ENCODE data around the gene VN1R5.

The VN1R5 gene

GRCh38 chr1:247291833-247292561 is 36.1 kb downstream of the VN1R5 start:
- Histone ChIP-seq H3K4me1 (ENCODE audit: control insufficient read depth, insufficient read depth, low read length, poor library complexity, severe bottlenecking) (peaks cover 37% of the 10 kb centered on the region), H3K27ac (ENCODE audit: low read depth, low read length, severe bottlenecking) (no peak overlapping the region), H3K4me3 (ENCODE audit: extremely low read depth, insufficient read depth, low read length, poor library complexity, severe bottlenecking) (no peak overlapping the region), H3K36me3 (ENCODE audit: control insufficient read depth, insufficient read depth, low read length) (no peaks in the 10 kb centered on the region), H3K9me3 (ENCODE audit: control insufficient read depth, low read length) (peaks cover 4% of the 10 kb centered on the region)
- 59 to 78% methylated on average over 16 to 17 of the region's 17 CpGs for WGBS, 2 experiments (ENCODE audit: insufficient coverage in 2 of 2)

GRCh38 chr1:247293047-247293446 is 37.2 kb downstream of the VN1R5 start:
- Histone ChIP-seq H3K4me3 (ENCODE audit: extremely low read depth, insufficient read depth, low read length, poor library complexity, severe bottlenecking) (no peak overlapping the region), H3K4me1 (ENCODE audit: control insufficient read depth, insufficient read depth, low read length, poor library complexity, severe bottlenecking) (peaks cover 37% of the 10 kb centered on the region), H3K36me3 (ENCODE audit: control insufficient read depth, insufficient read depth, low read length) (peaks cover 8% of the 10 kb centered on the region), H3K9me3 (ENCODE audit: control insufficient read depth, low read length) (peaks cover 4% of the 10 kb centered on the region), H3K27ac (ENCODE audit: low read depth, low read length, severe bottlenecking) (no peak overlapping the region)
- 72 to 74% methylated on average over 3 to 6 of the region's 7 CpGs for WGBS, 2 experiments (ENCODE audit: insufficient coverage in 2 of 2)

GRCh38 chr1:247294282-247294681 is 38.4 kb downstream of the VN1R5 start:
- H3K36me3 ChIP-seq (ENCODE audit: control insufficient read depth, insufficient read depth, low read length): peaks cover 18% of the 10 kb centered on the region
- no peak overlapping the region for H3K4me3 ChIP-seq (ENCODE audit: extremely low read depth, insufficient read depth, low read length, poor library complexity, severe bottlenecking)
- H3K27ac ChIP-seq (ENCODE audit: low read depth, low read length, severe bottlenecking): no peak overlapping the region
- 100% methylated on average over 1 of the region's 5 CpGs for WGBS, 2 experiments (ENCODE audit: insufficient coverage in 2 of 2)
- peaks cover 37% of the 10 kb centered on the region for H3K4me1 ChIP-seq (ENCODE audit: control insufficient read depth, insufficient read depth, low read length, poor library complexity, severe bottlenecking)
- no peaks in the 10 kb centered on the region for H3K9me3 ChIP-seq (ENCODE audit: control insufficient read depth, low read length)

- no peak overlapping the region for H3K4me3 ChIP-seq (ENCODE audit: extremely low read depth, insufficient read depth, low read length, poor library complexity, severe bottlenecking)
- 18 to 21% methylated on average over 5 to 6 of the region's 6 CpGs for WGBS, 2 experiments (ENCODE audit: insufficient coverage in 2 of 2)
- no peaks in the 10 kb centered on the region for H3K9me3 ChIP-seq (ENCODE audit: control insufficient read depth, low read length)
- H3K27ac ChIP-seq (ENCODE audit: low read depth, low read length, severe bottlenecking): no peak overlapping the region
- peaks cover 37% of the 10 kb centered on the region for H3K4me1 ChIP-seq (ENCODE audit: control insufficient read depth, insufficient read depth, low read length, poor library complexity, severe bottlenecking)
- peaks cover 28% of the 10 kb centered on the region for H3K36me3 ChIP-seq (ENCODE audit: control insufficient read depth, insufficient read depth, low read length)
Observed at GRCh38 chr1:247295274-247295684, 39.4 kb downstream of the VN1R5 start.

- no peak overlapping the region for H3K4me3 ChIP-seq (ENCODE audit: extremely low read depth, insufficient read depth, low read length, poor library complexity, severe bottlenecking)
- 69 to 71% methylated on average over 5 of the region's 5 CpGs for WGBS, 2 experiments (ENCODE audit: insufficient coverage in 2 of 2)
- H3K27ac ChIP-seq (ENCODE audit: low read depth, low read length, severe bottlenecking): no peak overlapping the region
- peaks cover 37% of the 10 kb centered on the region for H3K4me1 ChIP-seq (ENCODE audit: control insufficient read depth, insufficient read depth, low read length, poor library complexity, severe bottlenecking)
- H3K36me3 ChIP-seq (ENCODE audit: control insufficient read depth, insufficient read depth, low read length): peaks cover 32% of the 10 kb centered on the region
- no peaks in the 10 kb centered on the region for H3K9me3 ChIP-seq (ENCODE audit: control insufficient read depth, low read length)
Observed at GRCh38 chr1:247295746-247296145, 39.9 kb downstream of the VN1R5 start.

- H3K9me3 ChIP-seq (ENCODE audit: control insufficient read depth, low read length): no peaks in the 10 kb centered on the region
- 93 to 97% methylated on average over 3 to 5 of the region's 8 CpGs for WGBS, 2 experiments (ENCODE audit: insufficient coverage in 2 of 2)
- peaks cover 35% of the 10 kb centered on the region for H3K4me1 ChIP-seq (ENCODE audit: control insufficient read depth, insufficient read depth, low read length, poor library complexity, severe bottlenecking)
- H3K27ac ChIP-seq (ENCODE audit: low read depth, low read length, severe bottlenecking): no peak overlapping the region
- peaks cover 42% of the 10 kb centered on the region for H3K36me3 ChIP-seq (ENCODE audit: control insufficient read depth, insufficient read depth, low read length)
- H3K4me3 ChIP-seq (ENCODE audit: extremely low read depth, insufficient read depth, low read length, poor library complexity, severe bottlenecking): no peak overlapping the region
Observed at GRCh38 chr1:247296599-247297180, 40.8 kb downstream of the VN1R5 start.

GRCh38 chr1:247297263-247298123 is 41.6 kb downstream of the VN1R5 start:
- no peak overlapping the region for H3K4me3 ChIP-seq (ENCODE audit: extremely low read depth, insufficient read depth, low read length, poor library complexity, severe bottlenecking)
- H3K9me3 ChIP-seq (ENCODE audit: control insufficient read depth, low read length): no peaks in the 10 kb centered on the region
- no peak overlapping the region for H3K27ac ChIP-seq (ENCODE audit: low read depth, low read length, severe bottlenecking)
- WGBS, 2 experiments (ENCODE audit: insufficient coverage in 2 of 2): 71 to 78% methylated on average over 5 to 7 of the region's 9 CpGs
- peaks cover 50% of the 10 kb centered on the region for H3K36me3 ChIP-seq (ENCODE audit: control insufficient read depth, insufficient read depth, low read length)
- H3K4me1 ChIP-seq (ENCODE audit: control insufficient read depth, insufficient read depth, low read length, poor library complexity, severe bottlenecking): peaks cover 27% of the 10 kb centered on the region

GRCh38 chr1:247298124-247298481 is 42.2 kb downstream of the VN1R5 start:
- Histone ChIP-seq H3K27ac (ENCODE audit: low read depth, low read length, severe bottlenecking) (no peak overlapping the region), H3K36me3 (ENCODE audit: control insufficient read depth, insufficient read depth, low read length) (peaks cover 56% of the 10 kb centered on the region), H3K9me3 (ENCODE audit: control insufficient read depth, low read length) (no peaks in the 10 kb centered on the region), H3K4me1 (ENCODE audit: control insufficient read depth, insufficient read depth, low read length, poor library complexity, severe bottlenecking) (peaks cover 22% of the 10 kb centered on the region), H3K4me3 (ENCODE audit: extremely low read depth, insufficient read depth, low read length, poor library complexity, severe bottlenecking) (no peak overlapping the region)
- 74 to 85% methylated on average over 3 to 4 of the region's 6 CpGs for WGBS, 2 experiments (ENCODE audit: insufficient coverage in 2 of 2)

GRCh38 chr1:247298701-247299100 is 42.8 kb downstream of the VN1R5 start:
- Histone ChIP-seq H3K9me3 (ENCODE audit: control insufficient read depth, low read length) (no peaks in the 10 kb centered on the region), H3K36me3 (ENCODE audit: control insufficient read depth, insufficient read depth, low read length) (peaks cover 62% of the 10 kb centered on the region), H3K4me1 (ENCODE audit: control insufficient read depth, insufficient read depth, low read length, poor library complexity, severe bottlenecking) (peaks cover 18% of the 10 kb centered on the region), H3K4me3 (ENCODE audit: extremely low read depth, insufficient read depth, low read length, poor library complexity, severe bottlenecking) (no peak overlapping the region), H3K27ac (ENCODE audit: low read depth, low read length, severe bottlenecking) (no peak overlapping the region)
- 59 to 60% methylated on average over 3 of the region's 4 CpGs for WGBS, 2 experiments (ENCODE audit: insufficient coverage in 2 of 2)

- Histone ChIP-seq H3K4me3 (ENCODE audit: extremely low read depth, insufficient read depth, low read length, poor library complexity, severe bottlenecking) (no peak overlapping the region), H3K9me3 (ENCODE audit: control insufficient read depth, low read length) (no peaks in the 10 kb centered on the region), H3K36me3 (ENCODE audit: control insufficient read depth, insufficient read depth, low read length) (peaks cover 73% of the 10 kb centered on the region), H3K4me1 (ENCODE audit: control insufficient read depth, insufficient read depth, low read length, poor library complexity, severe bottlenecking) (peaks cover 6% of the 10 kb centered on the region), H3K27ac (ENCODE audit: low read depth, low read length, severe bottlenecking) (no peak overlapping the region)
- WGBS, 2 experiments (ENCODE audit: insufficient coverage in 2 of 2): 96 to 98% methylated on average over 8 to 10 of the region's 12 CpGs
Observed at GRCh38 chr1:247299723-247300381, 44.0 kb downstream of the VN1R5 start.
